WTC11 (cell line): ENCODE measurements around the gene CBFA2T2. TPM values are rescaled to one million over a fixed set of nuclear protein-coding genes. Genes with fewer than 3 reads are reported as not detected.

Experiments
- ATAC-seq: fragments of 200-7000 bp; cut with Tn5 transposase; 2 replicates; pipeline ENCODE4 v1.10.0; 2021; ENCODE audit warnings: mild to moderate bottlenecking, moderate library complexity
- CTCF ChIA-PET: fragments of 300-600 bp; sonication (Branson Sonifier 250); formaldehyde crosslinking; loops from one replicate; lab custom pipeline; 2021; ENCODE audit warnings: antibody characterized with exemption; lab: Charles Lee
- POLR2A ChIA-PET: fragments of 350-600 bp; sonication (Branson Sonifier 250); formaldehyde crosslinking; loops from one replicate; lab custom pipeline; 2021; ENCODE audit warnings: antibody characterized with exemption; lab: Charles Lee
- DNase-seq: peaks from one replicate; pipeline ENCODE4 v3.0.0; 2021; ENCODE audit warnings: low spot score
- H3K27ac Mint-ChIP-seq: 2 replicates; pipeline ENCODE4 v1.8.0; 2021; ENCODE audit warnings: mixed read lengths
- H3K27me3 Mint-ChIP-seq: 2 replicates; pipeline ENCODE4 v1.8.0; 2021; ENCODE audit warnings: low read depth, mild to moderate bottlenecking, moderate library complexity, mixed read lengths
- H3K36me3 Mint-ChIP-seq: 2 replicates; pipeline ENCODE4 v1.8.0; 2021; ENCODE audit warnings: mixed read lengths
- H3K4me1 Mint-ChIP-seq: 2 replicates; pipeline ENCODE4 v1.8.0; 2022; ENCODE audit warnings: mixed read lengths
- H3K4me3 Mint-ChIP-seq: 2 replicates; pipeline ENCODE4 v1.8.0; 2021; ENCODE audit warnings: mild to moderate bottlenecking, moderate library complexity, mixed read lengths
- H3K9me3 Mint-ChIP-seq: 2 replicates; pipeline ENCODE4 v1.8.0; 2021; ENCODE audit warnings: mixed read lengths
- CDX4 ChIP-seq: fragments of 250-450 bp; sonication (Bioruptor Pico); IDR thresholded peaks from 2 replicates; pipeline ENCODE4 v1.9.0; 2021; ENCODE audit warnings: moderate library complexity, mild to moderate bottlenecking, inconsistent platforms, borderline replicate concordance
- E2F1 ChIP-seq: sonication (generic); formaldehyde crosslinking; IDR thresholded peaks from 2 replicates; pipeline ENCODE4 v1.8.0; 2022; ENCODE audit warnings: mild to moderate bottlenecking, missing genetic modification reagents
- FOXP1 ChIP-seq: sonication (generic); formaldehyde crosslinking; IDR thresholded peaks from 2 replicates; pipeline ENCODE4 v1.8.0; 2022; ENCODE audit warnings: missing genetic modification reagents, mild to moderate bottlenecking, moderate library complexity, borderline replicate concordance
- GTF2I ChIP-seq: fragments of 250-450 bp; sonication (Bioruptor Pico); conservative IDR thresholded peaks from 2 replicates; pipeline ENCODE4 v1.4.0; 2021; ENCODE audit warnings: mild to moderate bottlenecking
- HMGA2 ChIP-seq: fragments of 250-450 bp; sonication (Bioruptor Pico); IDR thresholded peaks from 2 replicates; pipeline ENCODE4 v1.4.0; 2021; ENCODE audit warnings: mild to moderate bottlenecking, moderate library complexity
- NFATC4 ChIP-seq: fragments of 250-450 bp; sonication (Bioruptor Pico); IDR thresholded peaks from 2 replicates; pipeline ENCODE4 v1.9.0; 2021; ENCODE audit warnings: mild to moderate bottlenecking
- NR2C2 ChIP-seq: sonication (generic); formaldehyde crosslinking; IDR thresholded peaks from 2 replicates; pipeline ENCODE4 v1.8.0; 2022; ENCODE audit warnings: mild to moderate bottlenecking, missing genetic modification reagents
- PREB ChIP-seq: sonication (generic); formaldehyde crosslinking; IDR thresholded peaks from 2 replicates; pipeline ENCODE4 v1.8.1; 2022; ENCODE audit warnings: mild to moderate bottlenecking, missing genetic modification reagents, moderate library complexity, borderline replicate concordance
- PRRX2 ChIP-seq: fragments of 250-450 bp; sonication (Bioruptor Pico); IDR thresholded peaks from 2 replicates; pipeline ENCODE4 v1.8.0; 2021; ENCODE audit warnings: mild to moderate bottlenecking
- SOX15 ChIP-seq: fragments of 250-450 bp; sonication (Bioruptor Pico); IDR thresholded peaks from 2 replicates; pipeline ENCODE4 v1.9.0; 2021; ENCODE audit warnings: mild to moderate bottlenecking
- TCF7 ChIP-seq: sonication (generic); formaldehyde crosslinking; IDR thresholded peaks from 2 replicates; pipeline ENCODE4 v1.8.0; 2022; ENCODE audit warnings: mild to moderate bottlenecking, low read depth, missing genetic modification reagents, moderate library complexity
- USF2 ChIP-seq: sonication (generic); formaldehyde crosslinking; IDR thresholded peaks from 2 replicates; pipeline ENCODE4 v1.8.1; 2023; ENCODE audit warnings: mild to moderate bottlenecking, missing genetic modification reagents, moderate library complexity
- ZNF121 ChIP-seq: sonication (generic); formaldehyde crosslinking; IDR thresholded peaks from 2 replicates; pipeline ENCODE4 v1.8.0; 2023; ENCODE audit warnings: missing genetic modification reagents
- ZNF138 ChIP-seq: sonication (generic); formaldehyde crosslinking; conservative IDR thresholded peaks from 2 replicates; pipeline ENCODE4 v1.8.1; 2022; ENCODE audit warnings: mild to moderate bottlenecking, moderate library complexity, missing genetic modification reagents
- ZNF423 ChIP-seq: fragments of 250-450 bp; sonication (Bioruptor Pico); IDR thresholded peaks from 2 replicates; pipeline ENCODE4 v2.1.2; 2022; ENCODE audit warnings: mild to moderate bottlenecking, moderate library complexity
- total RNA-seq: library from RNA; stranded (reverse); gene quantifications from 3 replicates; pipeline ENCODE4 v1.2.3, GENCODE V29; 2021
- TF ChIP-seq, protein P1 (sequence below): fragments of 250-450 bp; sonication (Bioruptor Pico); IDR thresholded peaks from 2 replicates; pipeline ENCODE4 v2.1.2; 2022; ENCODE audit warnings: mild to moderate bottlenecking, moderate library complexity
- TF ChIP-seq, protein P2 (sequence below): sonication (generic); formaldehyde crosslinking; IDR thresholded peaks from 2 replicates; pipeline ENCODE4 v1.8.0; 2022; ENCODE audit warnings: mild to moderate bottlenecking, missing genetic modification reagents
- TF ChIP-seq, protein P3 (sequence below): sonication (generic); formaldehyde crosslinking; IDR thresholded peaks from 2 replicates; pipeline ENCODE4 v1.8.1; 2022; ENCODE audit warnings: low read depth, missing genetic modification reagents, borderline replicate concordance
- TF ChIP-seq, protein P4 (sequence below): sonication (generic); formaldehyde crosslinking; IDR thresholded peaks from 2 replicates; pipeline ENCODE4 v1.8.0; 2022; ENCODE audit warnings: mild to moderate bottlenecking, missing genetic modification reagents

Gene CBFA2T2
- total RNA-seq, 1 experiment from 2014 or later = 22.1 TPM

DNA sequence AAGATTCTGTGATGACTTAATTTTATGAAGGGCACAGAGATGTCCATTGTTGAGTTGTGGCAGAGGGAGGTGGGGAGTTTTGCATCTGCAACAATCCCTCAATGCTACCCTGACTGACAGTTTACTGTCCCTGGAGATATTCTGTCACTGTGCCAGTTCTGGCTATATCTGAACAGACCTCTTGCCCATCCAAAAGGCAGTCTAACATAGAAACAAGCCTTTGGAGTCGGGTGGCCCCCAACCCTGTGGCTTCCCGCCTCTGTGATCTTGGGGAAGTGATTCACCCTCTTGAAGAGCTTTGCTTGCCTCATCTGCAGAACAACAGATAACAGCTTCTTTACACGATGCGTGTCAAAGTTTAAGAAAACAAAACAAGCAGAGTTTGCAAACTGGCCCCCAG, 200.1 kb downstream of the CBFA2T2 start:
- H3K36me3 Mint-ChIP-seq = no peaks in the 10 kb centered on the region

DNA sequence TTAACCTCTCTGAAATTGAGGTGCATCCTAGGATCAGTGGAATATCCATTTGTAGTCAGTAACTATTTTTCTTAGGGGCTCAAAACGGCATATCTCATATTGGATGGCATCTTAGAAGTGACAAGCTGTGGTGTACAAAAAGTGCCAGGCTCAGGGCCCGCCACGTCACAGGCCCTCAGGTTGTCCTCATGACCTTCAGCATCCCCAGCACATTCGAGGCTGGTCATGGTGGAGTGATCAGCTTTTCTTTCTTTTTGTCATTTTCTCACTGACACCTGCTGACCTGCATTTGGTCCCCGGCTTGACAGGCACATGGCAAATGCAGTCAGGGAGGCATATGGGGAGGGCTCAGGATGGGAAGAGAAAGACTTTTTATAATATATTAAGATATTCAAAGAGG, 203.4 kb downstream of the CBFA2T2 start:
- POLR2A ChIA-PET = interaction anchor here (0.9 kb wide), 1 partner anchor 30 kb away, joined by 4 read pairs; no protein-coding TSS in a partner anchor
- peaks cover 8% of the 10 kb centered on the region for H3K36me3 Mint-ChIP-seq
- ATAC-seq = no peak
- H3K4me3 Mint-ChIP-seq = no peak overlapping the region
- TF ChIP-seq NR2C2 (CRISPR knock-in tag) = no peak
- TF ChIP-seq, protein P1, sequence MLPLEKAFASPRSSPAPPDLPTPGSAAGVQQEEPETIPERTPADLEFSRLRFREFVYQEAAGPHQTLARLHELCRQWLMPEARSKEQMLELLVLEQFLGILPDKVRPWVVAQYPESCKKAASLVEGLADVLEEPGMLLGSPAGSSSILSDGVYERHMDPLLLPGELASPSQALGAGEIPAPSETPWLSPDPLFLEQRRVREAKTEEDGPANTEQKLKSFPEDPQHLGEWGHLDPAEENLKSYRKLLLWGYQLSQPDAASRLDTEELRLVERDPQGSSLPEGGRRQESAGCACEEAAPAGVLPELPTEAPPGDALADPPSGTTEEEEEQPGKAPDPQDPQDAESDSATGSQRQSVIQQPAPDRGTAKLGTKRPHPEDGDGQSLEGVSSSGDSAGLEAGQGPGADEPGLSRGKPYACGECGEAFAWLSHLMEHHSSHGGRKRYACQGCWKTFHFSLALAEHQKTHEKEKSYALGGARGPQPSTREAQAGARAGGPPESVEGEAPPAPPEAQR (CRISPR knock-in tag) = no peak
- TF ChIP-seq HMGA2 = no peak
- TF ChIP-seq ZNF423 (CRISPR knock-in tag) = no peak
- no peak for TF ChIP-seq CDX4 (CRISPR knock-in tag)
- TF ChIP-seq E2F1 = no peak
- no peak for TF ChIP-seq GTF2I
- no peak for TF ChIP-seq FOXP1
- TF ChIP-seq TCF7 (CRISPR knock-in tag) = no peak
- TF ChIP-seq, protein P2, sequence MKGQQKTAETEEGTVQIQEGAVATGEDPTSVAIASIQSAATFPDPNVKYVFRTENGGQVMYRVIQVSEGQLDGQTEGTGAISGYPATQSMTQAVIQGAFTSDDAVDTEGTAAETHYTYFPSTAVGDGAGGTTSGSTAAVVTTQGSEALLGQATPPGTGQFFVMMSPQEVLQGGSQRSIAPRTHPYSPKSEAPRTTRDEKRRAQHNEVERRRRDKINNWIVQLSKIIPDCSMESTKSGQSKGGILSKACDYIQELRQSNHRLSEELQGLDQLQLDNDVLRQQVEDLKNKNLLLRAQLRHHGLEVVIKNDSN (CRISPR knock-in tag) = no peak
- TF ChIP-seq, protein P3, sequence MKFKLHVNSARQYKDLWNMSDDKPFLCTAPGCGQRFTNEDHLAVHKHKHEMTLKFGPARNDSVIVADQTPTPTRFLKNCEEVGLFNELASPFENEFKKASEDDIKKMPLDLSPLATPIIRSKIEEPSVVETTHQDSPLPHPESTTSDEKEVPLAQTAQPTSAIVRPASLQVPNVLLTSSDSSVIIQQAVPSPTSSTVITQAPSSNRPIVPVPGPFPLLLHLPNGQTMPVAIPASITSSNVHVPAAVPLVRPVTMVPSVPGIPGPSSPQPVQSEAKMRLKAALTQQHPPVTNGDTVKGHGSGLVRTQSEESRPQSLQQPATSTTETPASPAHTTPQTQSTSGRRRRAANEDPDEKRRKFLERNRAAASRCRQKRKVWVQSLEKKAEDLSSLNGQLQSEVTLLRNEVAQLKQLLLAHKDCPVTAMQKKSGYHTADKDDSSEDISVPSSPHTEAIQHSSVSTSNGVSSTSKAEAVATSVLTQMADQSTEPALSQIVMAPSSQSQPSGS (CRISPR knock-in tag) = no peak
- TF ChIP-seq PREB (CRISPR knock-in tag) = no peak
- TF ChIP-seq SOX15 (CRISPR knock-in tag) = no peak
- TF ChIP-seq ZNF121 = no peak
- no peak for TF ChIP-seq USF2
- TF ChIP-seq, protein P4, sequence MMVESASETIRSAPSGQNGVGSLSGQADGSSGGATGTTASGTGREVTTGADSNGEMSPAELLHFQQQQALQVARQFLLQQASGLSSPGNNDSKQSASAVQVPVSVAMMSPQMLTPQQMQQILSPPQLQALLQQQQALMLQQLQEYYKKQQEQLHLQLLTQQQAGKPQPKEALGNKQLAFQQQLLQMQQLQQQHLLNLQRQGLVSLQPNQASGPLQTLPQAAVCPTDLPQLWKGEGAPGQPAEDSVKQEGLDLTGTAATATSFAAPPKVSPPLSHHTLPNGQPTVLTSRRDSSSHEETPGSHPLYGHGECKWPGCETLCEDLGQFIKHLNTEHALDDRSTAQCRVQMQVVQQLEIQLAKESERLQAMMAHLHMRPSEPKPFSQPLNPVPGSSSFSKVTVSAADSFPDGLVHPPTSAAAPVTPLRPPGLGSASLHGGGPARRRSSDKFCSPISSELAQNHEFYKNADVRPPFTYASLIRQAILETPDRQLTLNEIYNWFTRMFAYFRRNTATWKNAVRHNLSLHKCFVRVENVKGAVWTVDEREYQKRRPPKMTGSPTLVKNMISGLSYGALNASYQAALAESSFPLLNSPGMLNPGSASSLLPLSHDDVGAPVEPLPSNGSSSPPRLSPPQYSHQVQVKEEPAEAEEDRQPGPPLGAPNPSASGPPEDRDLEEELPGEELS (CRISPR knock-in tag) = no peak
- TF ChIP-seq NFATC4 (CRISPR knock-in tag) = no peak
- TF ChIP-seq ZNF138 (CRISPR knock-in tag) = no peak
- DNase-seq = no peak
- H3K4me1 Mint-ChIP-seq = peaks cover 17% of the 10 kb centered on the region
- CTCF ChIA-PET = interaction anchor here (1.0 to 1.4 kb wide), 2 partner anchors 25 to 38 kb away, joined by 3 read pairs; partner anchors contain the start of gene ZNF341
- no peak overlapping the region for H3K27ac Mint-ChIP-seq
- peaks cover 8% of the 10 kb centered on the region for H3K9me3 Mint-ChIP-seq
- H3K27me3 Mint-ChIP-seq = peaks cover 22% of the 10 kb centered on the region

More for the DNA sequence above, 200.1 kb downstream of the CBFA2T2 start:
- CTCF ChIA-PET = interaction anchor here (1.6 kb wide), 1 partner anchor 22 kb away, joined by 3 read pairs; no protein-coding TSS in a partner anchor
- POLR2A ChIA-PET = interaction anchor here (0.9 kb wide), 1 partner anchor 23 kb away, joined by 7 read pairs; the partner anchor contains the start of gene ACTL10
- no peak overlapping the region for H3K4me3 Mint-ChIP-seq
- DNase-seq (no peak), ATAC-seq (no peak)
- peaks cover 27% of the 10 kb centered on the region for H3K4me1 Mint-ChIP-seq
- no peak overlapping the region for H3K27ac Mint-ChIP-seq
- H3K27me3 Mint-ChIP-seq = peaks cover 30% of the 10 kb centered on the region
- no peaks in the 10 kb centered on the region for H3K9me3 Mint-ChIP-seq
- TF ChIP-seq PRRX2 (CRISPR knock-in tag) = no peak
